Trophoblast cell (in vitro differentiated cells and primary cell): ENCODE data around the gene HACD3.

Source experiments
- DNase-seq, 2 donors: peaks; one replicate each; pipeline ENCODE4 v3.0.0-alpha.2; 2016
- H2AFZ ChIP-seq: 2 replicates; pipeline ENCODE4 v1.6.1; 2013; ENCODE audit warnings: low read length, moderate library complexity, mild to moderate bottlenecking; ENCODE audit not compliant: insufficient read depth, poor library complexity
- H2AK5ac ChIP-seq: 2 replicates; pipeline ENCODE4 v1.6.1; 2013; ENCODE audit warnings: mild to moderate bottlenecking, low read length
- H2BK120ac ChIP-seq: 2 replicates; pipeline ENCODE4 v1.6.1; 2013; ENCODE audit warnings: low read length, mild to moderate bottlenecking, moderate library complexity; ENCODE audit not compliant: insufficient read depth, poor library complexity
- H2BK12ac ChIP-seq: 2 replicates; pipeline ENCODE4 v1.6.1; 2013; ENCODE audit warnings: mild to moderate bottlenecking, low read length, moderate library complexity
- H2BK5ac ChIP-seq: 2 replicates; pipeline ENCODE4 v1.6.1; 2013; ENCODE audit warnings: low read length, low read depth, moderate library complexity, mild to moderate bottlenecking; ENCODE audit not compliant: poor library complexity
- H3K14ac ChIP-seq: 2 replicates; pipeline ENCODE4 v1.6.1; 2013; ENCODE audit warnings: mild to moderate bottlenecking, low read length
- H3K18ac ChIP-seq: 2 replicates; pipeline ENCODE4 v1.6.1; 2013; ENCODE audit warnings: mild to moderate bottlenecking, low read length
- H3K23ac ChIP-seq: 2 replicates; pipeline ENCODE4 v1.6.1; 2013; ENCODE audit warnings: low read length
- H3K27ac ChIP-seq: 2 replicates; pipeline ENCODE4 v1.5.1; 2013; ENCODE audit warnings: low read depth, mild to moderate bottlenecking, inconsistent platforms, low read length, moderate library complexity
- H3K27me3 ChIP-seq: 2 replicates; pipeline ENCODE4 v1.6.1; 2013; ENCODE audit warnings: inconsistent platforms, mild to moderate bottlenecking, low read length, moderate library complexity; ENCODE audit not compliant: insufficient read depth
- H3K36me3 ChIP-seq, 2 experiments: 1 replicate in 1 of 2; 2 replicates in 1 of 2; pipeline ENCODE4 v1.6.1; 2013; ENCODE audit warnings: low read length in 2 of 2, mild to moderate bottlenecking in 2 of 2, moderate library complexity in 1 of 2; ENCODE audit not compliant: insufficient read depth in 2 of 2, control insufficient read depth in 1 of 2
- H3K4ac ChIP-seq: 2 replicates; pipeline ENCODE4 v1.6.1; 2013; ENCODE audit warnings: low read depth, mild to moderate bottlenecking, low read length, moderate library complexity
- H3K4me1 ChIP-seq, 2 experiments: 1 replicate in 1 of 2; 2 replicates in 1 of 2; pipeline ENCODE4 v1.6.1; 2013; ENCODE audit warnings: low read length in 2 of 2, mild to moderate bottlenecking in 2 of 2, moderate library complexity in 1 of 2; ENCODE audit not compliant: insufficient read depth in 2 of 2, control insufficient read depth in 1 of 2
- H3K4me2 ChIP-seq: 2 replicates; pipeline ENCODE4 v1.6.1; 2013; ENCODE audit warnings: inconsistent platforms, mild to moderate bottlenecking, low read length, moderate library complexity
- H3K4me3 ChIP-seq: 2 replicates; pipeline ENCODE4 v1.5.1; 2013; ENCODE audit warnings: mild to moderate bottlenecking, low read depth, low read length, inconsistent platforms
- H3K79me1 ChIP-seq: one replicate; pipeline ENCODE4 v1.6.1; 2013; ENCODE audit warnings: low read length
- H3K79me2 ChIP-seq: 2 replicates; pipeline ENCODE4 v1.6.1; 2013; ENCODE audit warnings: low read length, mild to moderate bottlenecking; ENCODE audit not compliant: control insufficient read depth, insufficient read depth, poor library complexity
- H3K9ac ChIP-seq: 2 replicates; pipeline ENCODE4 v1.6.1; 2013; ENCODE audit warnings: mild to moderate bottlenecking, low read length
- H3K9me3 ChIP-seq: 2 replicates; pipeline ENCODE4 v1.6.1; 2013; ENCODE audit warnings: low read depth, mild to moderate bottlenecking, control low read depth, inconsistent platforms, low read length; ENCODE audit not compliant: insufficient read depth
- H4K12ac ChIP-seq: 2 replicates; pipeline ENCODE4 v1.6.1; 2013; ENCODE audit warnings: low read depth, mild to moderate bottlenecking, low read length, moderate library complexity
- H4K8ac ChIP-seq: 2 replicates; pipeline ENCODE4 v1.6.1; 2013; ENCODE audit warnings: low read depth, mild to moderate bottlenecking, low read length, moderate library complexity
- H4K91ac ChIP-seq: one replicate; pipeline ENCODE4 v1.6.1; 2013; ENCODE audit warnings: low read depth, mild to moderate bottlenecking, low read length, moderate library complexity
- WGBS: extraction: QIAGEN DNeasy Blood & Tissue Kit; methylation state at CpG from one replicate; pipeline ENCODE4 v1.1.7; 2013; ENCODE audit warnings: missing lambda C conversion rate; ENCODE audit not compliant: insufficient read length, insufficient coverage; ENCODE audit errors: extremely low coverage; 5-methylcytosine and 5-hydroxymethylcytosine counted together

HACD3 gene

DNA sequence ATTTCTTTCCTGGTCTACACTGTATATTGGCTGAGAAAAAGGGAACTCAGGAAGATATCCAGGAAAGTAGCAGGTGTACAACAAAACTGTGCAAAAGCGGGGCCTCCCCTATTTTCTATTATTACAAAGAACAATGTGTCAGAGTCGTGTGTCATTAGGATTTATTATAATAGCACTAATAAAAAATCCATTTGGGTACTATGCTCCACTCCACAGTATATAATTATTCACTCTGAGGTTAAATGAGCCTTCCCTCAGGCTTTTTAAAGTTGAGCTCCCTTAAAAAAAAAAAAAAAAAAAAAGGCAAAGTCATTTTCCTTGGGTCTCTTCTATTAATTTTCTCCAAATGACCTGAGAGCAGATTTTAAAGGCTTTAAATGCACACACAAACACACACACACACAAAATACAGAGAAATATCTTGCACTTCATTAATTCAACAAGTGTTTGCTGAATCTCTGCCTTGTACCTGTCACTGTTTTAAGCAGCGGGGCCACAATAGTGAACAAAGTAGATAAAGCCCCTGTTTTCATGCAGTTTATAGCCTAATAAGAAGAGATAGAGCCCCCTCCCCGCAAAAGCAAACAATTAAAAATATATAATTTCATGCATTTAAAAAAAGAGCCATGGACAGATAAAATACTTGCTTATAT, 11.5 kb upstream of the HACD3 start:
- whole genome bisulfite sequencing, result no CpG with 5 or more reads among the region's 4 CpGs
- Histone ChIP-seq H4K12ac (no peak overlapping the region), H3K4me2 (no peak overlapping the region)

DNA sequence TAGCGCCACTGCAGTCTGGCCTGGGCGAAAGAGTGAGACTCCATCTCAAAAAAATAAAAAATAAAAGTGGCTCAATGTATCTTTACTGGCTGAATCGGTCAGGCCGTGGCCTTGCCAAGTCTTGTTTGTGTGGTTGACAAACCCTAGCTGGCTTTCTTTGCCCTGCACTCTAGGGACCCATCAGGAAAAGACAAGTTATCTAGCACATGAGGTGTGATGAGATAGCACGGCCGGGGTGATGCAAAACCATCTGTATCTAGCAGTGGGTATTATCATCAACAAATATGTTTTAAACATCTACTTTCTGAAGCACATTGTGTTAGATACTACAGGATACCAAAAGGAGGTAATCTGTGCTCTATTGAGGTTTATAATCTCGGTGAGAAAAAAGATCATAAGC, 8.9 kb upstream of the HACD3 start:
- Histone ChIP-seq H3K4me1 (peaks cover 0 to 3% of the 10 kb centered on the region in 2 experiments), H3K9me3 (peaks cover 2% of the 10 kb centered on the region)

More for the DNA sequence above, 11.5 kb upstream of the HACD3 start:
- Histone ChIP-seq H3K9me3 (peaks cover 2% of the 10 kb centered on the region), H3K36me3 (peaks cover 0 to 6% of the 10 kb centered on the region in 2 experiments), H3K27me3 (no peaks in the 10 kb centered on the region), H4K8ac (no peak overlapping the region), H4K91ac (no peak overlapping the region), H2AFZ (no peak overlapping the region), H2BK5ac (no peak overlapping the region), H3K4me1 (peaks cover 0 to 4% of the 10 kb centered on the region in 2 experiments), H3K4ac (no peak overlapping the region), H3K27ac (no peak overlapping the region), H3K79me1 (peaks cover 5% of the 10 kb centered on the region), H2BK120ac (no peak overlapping the region), H3K18ac (no peak overlapping the region), H3K9ac (no peak overlapping the region), H2AK5ac (no peak overlapping the region), H3K23ac (no peak overlapping the region), H2BK12ac (no peak overlapping the region), H3K79me2 (peaks cover 8% of the 10 kb centered on the region), H3K4me3 (no peak overlapping the region), H3K14ac (no peak overlapping the region)
- DNase-seq, result no peak

DNA sequence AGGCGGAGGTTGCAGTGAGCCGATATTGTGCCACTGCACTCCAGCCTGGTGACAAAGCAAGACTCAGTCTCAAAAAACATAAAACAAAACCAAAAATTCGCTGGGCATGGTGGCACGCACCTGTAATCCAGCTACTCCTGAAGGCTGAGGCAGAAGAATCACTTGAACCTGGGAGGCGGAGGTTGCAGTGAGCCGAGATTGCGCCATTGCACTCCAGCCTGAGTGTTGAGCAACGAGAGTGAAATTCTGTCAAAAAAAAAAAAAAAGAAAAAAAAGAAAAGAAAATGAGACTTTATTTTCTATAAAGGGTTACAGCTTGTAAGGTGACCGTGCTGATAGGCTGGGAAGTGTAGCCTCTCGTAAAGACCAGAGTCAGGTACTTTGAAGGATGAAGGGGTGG, 6.0 kb upstream of the HACD3 start:
- WGBS, result no CpG with 5 or more reads among the region's 10 CpGs
- Histone ChIP-seq H2BK120ac (no peak overlapping the region), H3K4ac (no peak overlapping the region), H2BK5ac (no peak overlapping the region), H3K27me3 (no peaks in the 10 kb centered on the region), H3K36me3 (no peaks in the 10 kb centered on the region), H3K79me1 (no peaks in the 10 kb centered on the region), H2AFZ (no peak overlapping the region), H2BK12ac (no peak overlapping the region), H3K18ac (no peak overlapping the region), H4K8ac (no peak overlapping the region), H3K9ac (no peak overlapping the region), H4K91ac (no peak overlapping the region), H2AK5ac (no peak overlapping the region), H3K23ac (no peak overlapping the region), H3K79me2 (no peaks in the 10 kb centered on the region), H4K12ac (no peak overlapping the region), H3K4me1 (no peaks in the 10 kb centered on the region), H3K14ac (no peak overlapping the region), H3K27ac (no peak overlapping the region), H3K4me3 (no peak overlapping the region), H3K9me3 (peaks cover 2% of the 10 kb centered on the region), H3K4me2 (no peak overlapping the region)
- no peak for DNase-seq

More for the DNA sequence above, 8.9 kb upstream of the HACD3 start:
- Histone ChIP-seq H4K91ac (no peak overlapping the region), H3K27ac (no peak overlapping the region), H2AFZ (no peak overlapping the region), H3K23ac (no peak overlapping the region), H3K4me3 (no peak overlapping the region), H3K36me3 (no peaks in the 10 kb centered on the region), H2BK5ac (no peak overlapping the region), H4K12ac (no peak overlapping the region), H3K4me2 (no peak overlapping the region), H2BK120ac (no peak overlapping the region), H3K14ac (no peak overlapping the region), H3K4ac (no peak overlapping the region), H2BK12ac (no peak overlapping the region), H3K18ac (no peak overlapping the region), H3K79me2 (peaks cover 8% of the 10 kb centered on the region), H2AK5ac (no peak overlapping the region), H3K27me3 (no peaks in the 10 kb centered on the region), H3K9ac (no peak overlapping the region), H3K79me1 (peaks cover 5% of the 10 kb centered on the region), H4K8ac (no peak overlapping the region)
- WGBS, result no CpG with 5 or more reads among the region's 7 CpGs
- DNase-seq, result no peak

DNA sequence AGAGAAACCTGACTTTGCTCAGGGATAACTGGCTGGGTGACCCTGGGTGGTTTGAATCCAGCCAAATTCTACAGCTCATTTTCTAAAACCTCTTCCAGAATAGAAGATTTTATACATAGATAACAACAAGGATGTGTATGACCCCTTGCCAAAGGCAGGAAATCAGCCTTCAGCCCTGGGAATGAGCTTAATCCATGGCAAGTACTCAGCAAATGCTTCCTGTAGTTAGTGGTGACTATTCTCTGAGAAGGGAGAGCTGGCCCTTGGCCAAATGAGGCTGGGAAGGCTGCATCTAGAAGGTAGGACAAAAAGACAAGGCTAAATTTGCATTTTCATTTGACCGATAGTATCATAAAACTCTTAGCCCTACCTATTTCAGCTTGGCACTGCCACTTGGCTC, 4.6 kb upstream of the HACD3 start:
- Histone ChIP-seq H3K9ac (no peak overlapping the region), H3K79me1 (peaks cover 3% of the 10 kb centered on the region), H3K27ac (no peak overlapping the region), H3K23ac (no peak overlapping the region), H3K4ac (no peak overlapping the region), H4K8ac (no peak overlapping the region), H3K27me3 (no peaks in the 10 kb centered on the region), H4K91ac (no peak overlapping the region), H2BK5ac (no peak overlapping the region), H2BK12ac (no peak overlapping the region), H2AFZ (no peak overlapping the region), H3K14ac (no peak overlapping the region), H3K9me3 (no peaks in the 10 kb centered on the region), H2AK5ac (no peak overlapping the region), H4K12ac (no peak overlapping the region), H3K36me3 (no peaks in the 10 kb centered on the region), H3K79me2 (peaks cover 3% of the 10 kb centered on the region), H3K4me3 (no peak overlapping the region), H2BK120ac (no peak overlapping the region), H3K18ac (no peak overlapping the region), H3K4me1 (no peaks in the 10 kb centered on the region), H3K4me2 (no peak overlapping the region)
- DNase-seq, result no peak
- WGBS, result no CpG with 5 or more reads among the region's 1 CpG
